SK-N-SH (cell line): ENCODE results near the gene ARGLU1.
A peak's percentile ranks its signal among the peaks of the same experiment; 100 is the strongest.

Source experiments
- CTCF ChIP-seq: fragments of 200-600 bp; sonication (generic); IDR thresholded peaks from 2 replicates; pipeline ENCODE4 v1.6.1; 2017; ENCODE audit warnings: antibody characterized with exemption, mild to moderate bottlenecking, moderate library complexity
- JUND ChIP-seq: IDR thresholded peaks from 2 replicates; pipeline ENCODE4 v1.4.0; 2012
- NFIC ChIP-seq: IDR thresholded peaks from 2 replicates; pipeline ENCODE4 v1.4.0; 2012; ENCODE audit warnings: borderline replicate concordance
- SMC3 ChIP-seq: IDR thresholded peaks from 2 replicates; pipeline ENCODE4 v1.6.1; 2012; ENCODE audit warnings: low read depth, low read length, improper control_type of control experiment
- TAF1 ChIP-seq: IDR thresholded peaks from 2 replicates; pipeline ENCODE4 v1.6.1; 2012; ENCODE audit warnings: low read depth, mild to moderate bottlenecking, low read length, moderate library complexity, borderline replicate concordance

- TF ChIP-seq NFIC (no peak), CTCF (no peak), JUND (peak; percentile 52), TAF1 (no peak), SMC3 (no peak)
These were observed 64.0 kb downstream of the ARGLU1 start for GRCh38 chr13:106503730-106504453.
